ENCODE data around the gene CAPN13. TPM values are rescaled to one million over a fixed set of nuclear protein-coding genes. Genes with fewer than 3 reads are reported as not detected.
A peak's percentile ranks its signal among the peaks of the same experiment; 100 is the strongest.

The CAPN13 gene
- total RNA-seq, 3 donors from 2014 or later, result 33.8 to 44.6 TPM; not detected in 1

DNA sequence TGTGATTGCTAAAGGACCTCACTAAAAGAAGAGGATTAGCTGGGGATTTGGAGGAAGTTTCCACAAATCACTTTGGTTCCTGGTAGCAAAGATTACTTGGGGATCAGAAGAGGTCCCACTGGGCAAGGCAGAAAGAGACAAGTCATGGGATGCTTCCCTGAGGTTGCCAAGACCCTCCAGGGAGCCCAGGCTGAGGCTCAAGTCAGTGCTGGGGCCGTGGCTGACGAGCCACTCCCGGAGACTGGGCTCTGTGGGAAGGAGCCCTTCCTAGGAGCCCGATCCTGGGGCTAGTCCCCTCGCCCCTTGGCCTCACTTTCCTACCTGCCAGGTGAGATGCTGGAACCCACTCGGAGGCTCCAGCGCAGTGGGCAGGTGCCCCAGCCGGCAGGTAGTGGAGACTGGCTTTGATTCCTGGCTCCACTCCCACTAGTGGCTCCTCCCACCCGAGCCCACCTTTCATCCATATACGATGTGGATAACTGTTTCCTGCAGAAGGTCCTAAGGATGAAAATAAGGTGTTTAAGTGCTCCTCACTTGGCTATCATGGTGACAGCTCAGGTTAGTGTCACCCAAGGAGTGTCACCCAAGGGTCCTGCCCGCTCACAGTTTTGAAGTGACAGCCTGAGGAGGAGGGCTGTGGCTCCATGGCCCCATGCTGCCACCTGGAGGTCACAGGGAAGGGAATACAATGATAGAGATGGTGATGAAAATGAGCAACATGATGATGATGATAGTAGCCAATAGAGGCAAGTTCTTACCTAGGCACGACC lies 100.5 kb downstream of the CAPN13 start:
- Histone ChIP-seq H3K36me3 (no peaks in the 10 kb centered on the region), H3K27ac (peak overlapping the region in 1 of 2 donors; percentile 20), H3K4me3 (no peak overlapping the region), H3K9me3 (peaks cover 0 to 15% of the 10 kb centered on the region in 2 donors), H3K27me3 (no peaks in the 10 kb centered on the region), H3K4me1 (no peaks in the 10 kb centered on the region)
- intact Hi-C loops (cut with DNase I; ENCODE audit: low total_unique reads), result no loop called here
- TF ChIP-seq POLR2A (IDR thresholded peaks at IDR 0.05), result no peak
- TF ChIP-seq POLR2AphosphoS5 (IDR thresholded peaks at IDR 0.05), result peak in 1 of 3 donors; percentile 34
- TF ChIP-seq, protein P1, sequence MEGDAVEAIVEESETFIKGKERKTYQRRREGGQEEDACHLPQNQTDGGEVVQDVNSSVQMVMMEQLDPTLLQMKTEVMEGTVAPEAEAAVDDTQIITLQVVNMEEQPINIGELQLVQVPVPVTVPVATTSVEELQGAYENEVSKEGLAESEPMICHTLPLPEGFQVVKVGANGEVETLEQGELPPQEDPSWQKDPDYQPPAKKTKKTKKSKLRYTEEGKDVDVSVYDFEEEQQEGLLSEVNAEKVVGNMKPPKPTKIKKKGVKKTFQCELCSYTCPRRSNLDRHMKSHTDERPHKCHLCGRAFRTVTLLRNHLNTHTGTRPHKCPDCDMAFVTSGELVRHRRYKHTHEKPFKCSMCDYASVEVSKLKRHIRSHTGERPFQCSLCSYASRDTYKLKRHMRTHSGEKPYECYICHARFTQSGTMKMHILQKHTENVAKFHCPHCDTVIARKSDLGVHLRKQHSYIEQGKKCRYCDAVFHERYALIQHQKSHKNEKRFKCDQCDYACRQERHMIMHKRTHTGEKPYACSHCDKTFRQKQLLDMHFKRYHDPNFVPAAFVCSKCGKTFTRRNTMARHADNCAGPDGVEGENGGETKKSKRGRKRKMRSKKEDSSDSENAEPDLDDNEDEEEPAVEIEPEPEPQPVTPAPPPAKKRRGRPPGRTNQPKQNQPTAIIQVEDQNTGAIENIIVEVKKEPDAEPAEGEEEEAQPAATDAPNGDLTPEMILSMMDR (IDR thresholded peaks at IDR 0.05), result peak; percentile 45 to 88 (median 69)
- peak; percentile 60 to 61 for DNase-seq (ENCODE audit: low spot score in 2 of 2)

- Histone ChIP-seq H3K27me3 (no peaks in the 10 kb centered on the region), H3K4me3 (no peak overlapping the region), H3K4me1 (no peaks in the 10 kb centered on the region), H3K9me3 (peaks cover 0 to 22% of the 10 kb centered on the region in 2 donors), H3K36me3 (no peaks in the 10 kb centered on the region), H3K27ac (peak overlapping the region in 1 of 2 donors; percentile 20)
- intact Hi-C loops (cut with DNase I; ENCODE audit: low total_unique reads), result no loop called here
- no peak for DNase-seq (ENCODE audit: low spot score in 2 of 2)
- TF ChIP-seq, protein P1 (IDR thresholded peaks at IDR 0.05), result no peak
- TF ChIP-seq POLR2AphosphoS5 (IDR thresholded peaks at IDR 0.05), result no peak
Measured at GRCh38 chr2:30705711-30706533, 101.3 kb downstream of the CAPN13 start.

DNA sequence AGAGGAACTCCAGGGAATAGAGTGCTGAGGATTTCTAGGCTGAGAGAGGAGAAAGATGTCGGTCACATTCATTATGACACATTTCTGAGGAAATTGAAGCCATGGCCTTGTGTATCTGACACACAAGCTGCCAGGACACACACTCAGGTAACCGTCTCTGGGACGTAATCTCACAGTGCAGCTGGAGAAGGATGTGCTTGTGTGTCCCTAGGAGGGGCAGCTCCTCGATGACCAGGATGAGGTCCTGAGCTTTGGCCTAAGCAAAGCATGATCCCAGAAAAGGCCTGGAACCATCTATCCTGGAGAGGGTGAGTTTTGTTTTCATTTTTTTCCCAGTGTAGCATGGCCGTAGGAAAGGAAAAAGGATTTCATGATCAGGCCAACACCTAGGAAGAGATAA lies 102.2 kb downstream of the CAPN13 start:
- Histone ChIP-seq H3K27me3 (no peaks in the 10 kb centered on the region), H3K4me1 (no peaks in the 10 kb centered on the region), H3K36me3 (no peaks in the 10 kb centered on the region), H3K9me3 (peaks cover 0 to 22% of the 10 kb centered on the region in 2 donors), H3K27ac (no peak overlapping the region), H3K4me3 (no peak overlapping the region)
- intact Hi-C loops (cut with DNase I; ENCODE audit: low total_unique reads), result no loop called here
- no peak for TF ChIP-seq POLR2A (IDR thresholded peaks at IDR 0.05)
- TF ChIP-seq POLR2AphosphoS5 (IDR thresholded peaks at IDR 0.05), result no peak
- TF ChIP-seq, protein P1 (IDR thresholded peaks at IDR 0.05), result no peak
- DNase-seq (ENCODE audit: low spot score in 2 of 2), result no peak

GRCh38 chr2:30704309-30705020 lies 102.8 kb downstream of the CAPN13 start:
- Histone ChIP-seq H3K27ac (no peak overlapping the region), H3K4me1 (no peaks in the 10 kb centered on the region), H3K4me3 (no peak overlapping the region), H3K9me3 (peaks cover 0 to 22% of the 10 kb centered on the region in 2 donors), H3K27me3 (no peaks in the 10 kb centered on the region), H3K36me3 (no peaks in the 10 kb centered on the region)
- intact Hi-C loops (cut with DNase I; ENCODE audit: low total_unique reads), result no loop called here
- TF ChIP-seq POLR2A (IDR thresholded peaks at IDR 0.05) (no peak), POLR2AphosphoS5 (IDR thresholded peaks at IDR 0.05) (no peak)
- TF ChIP-seq, protein P1 (IDR thresholded peaks at IDR 0.05), result no peak
- no peak for DNase-seq (ENCODE audit: low spot score in 2 of 2)

All from breast epithelium (tissue), 4 donors.